ENCODE measurements around the gene SIRPA.

DNA sequence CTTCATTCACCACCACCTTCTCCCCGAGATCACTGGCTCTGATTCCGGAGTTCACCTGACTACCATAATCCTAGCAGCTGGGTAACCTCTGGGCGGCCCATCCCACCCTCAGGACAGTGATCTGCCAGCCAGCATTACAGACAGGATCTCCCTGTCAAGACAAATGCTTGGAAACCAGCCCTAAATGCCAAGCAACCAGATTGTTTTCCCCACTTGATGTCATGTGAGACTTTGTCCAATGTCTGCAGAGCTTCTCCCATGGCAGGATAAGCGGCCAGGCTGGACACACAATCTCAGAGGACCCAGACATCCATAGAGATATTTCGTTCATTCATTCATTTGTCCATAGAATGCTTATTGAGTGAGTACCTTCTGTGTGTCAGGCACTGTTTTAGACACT, 66.2 kb downstream of the SIRPA start:
- TF ChIP-seq POLR2AphosphoS5 (IDR thresholded peaks at IDR 0.05) (no peak), POLR2A (IDR thresholded peaks at IDR 0.05) (no peak), EP300 (IDR thresholded peaks at IDR 0.05; ENCODE audit: low read depth) (no peak)
- TF ChIP-seq, protein P1, sequence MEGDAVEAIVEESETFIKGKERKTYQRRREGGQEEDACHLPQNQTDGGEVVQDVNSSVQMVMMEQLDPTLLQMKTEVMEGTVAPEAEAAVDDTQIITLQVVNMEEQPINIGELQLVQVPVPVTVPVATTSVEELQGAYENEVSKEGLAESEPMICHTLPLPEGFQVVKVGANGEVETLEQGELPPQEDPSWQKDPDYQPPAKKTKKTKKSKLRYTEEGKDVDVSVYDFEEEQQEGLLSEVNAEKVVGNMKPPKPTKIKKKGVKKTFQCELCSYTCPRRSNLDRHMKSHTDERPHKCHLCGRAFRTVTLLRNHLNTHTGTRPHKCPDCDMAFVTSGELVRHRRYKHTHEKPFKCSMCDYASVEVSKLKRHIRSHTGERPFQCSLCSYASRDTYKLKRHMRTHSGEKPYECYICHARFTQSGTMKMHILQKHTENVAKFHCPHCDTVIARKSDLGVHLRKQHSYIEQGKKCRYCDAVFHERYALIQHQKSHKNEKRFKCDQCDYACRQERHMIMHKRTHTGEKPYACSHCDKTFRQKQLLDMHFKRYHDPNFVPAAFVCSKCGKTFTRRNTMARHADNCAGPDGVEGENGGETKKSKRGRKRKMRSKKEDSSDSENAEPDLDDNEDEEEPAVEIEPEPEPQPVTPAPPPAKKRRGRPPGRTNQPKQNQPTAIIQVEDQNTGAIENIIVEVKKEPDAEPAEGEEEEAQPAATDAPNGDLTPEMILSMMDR (IDR thresholded peaks at IDR 0.05) = no peak

All from transverse colon (tissue), 4 donors.